IPS-11a (cell line): Measurements from ENCODE around the gene MAG.
"Not testable (repeated sequence)": the region's sequence is repeated elsewhere in the genome, so short reads cannot be mapped to it uniquely, and the experiment has no call there.

Experiments used
- H3K4me3 ChIP-seq: one replicate; pipeline ENCODE4 v1.5.1; 2013; ENCODE audit warnings: low read depth, low read length, control low read depth

The MAG gene

DNA sequence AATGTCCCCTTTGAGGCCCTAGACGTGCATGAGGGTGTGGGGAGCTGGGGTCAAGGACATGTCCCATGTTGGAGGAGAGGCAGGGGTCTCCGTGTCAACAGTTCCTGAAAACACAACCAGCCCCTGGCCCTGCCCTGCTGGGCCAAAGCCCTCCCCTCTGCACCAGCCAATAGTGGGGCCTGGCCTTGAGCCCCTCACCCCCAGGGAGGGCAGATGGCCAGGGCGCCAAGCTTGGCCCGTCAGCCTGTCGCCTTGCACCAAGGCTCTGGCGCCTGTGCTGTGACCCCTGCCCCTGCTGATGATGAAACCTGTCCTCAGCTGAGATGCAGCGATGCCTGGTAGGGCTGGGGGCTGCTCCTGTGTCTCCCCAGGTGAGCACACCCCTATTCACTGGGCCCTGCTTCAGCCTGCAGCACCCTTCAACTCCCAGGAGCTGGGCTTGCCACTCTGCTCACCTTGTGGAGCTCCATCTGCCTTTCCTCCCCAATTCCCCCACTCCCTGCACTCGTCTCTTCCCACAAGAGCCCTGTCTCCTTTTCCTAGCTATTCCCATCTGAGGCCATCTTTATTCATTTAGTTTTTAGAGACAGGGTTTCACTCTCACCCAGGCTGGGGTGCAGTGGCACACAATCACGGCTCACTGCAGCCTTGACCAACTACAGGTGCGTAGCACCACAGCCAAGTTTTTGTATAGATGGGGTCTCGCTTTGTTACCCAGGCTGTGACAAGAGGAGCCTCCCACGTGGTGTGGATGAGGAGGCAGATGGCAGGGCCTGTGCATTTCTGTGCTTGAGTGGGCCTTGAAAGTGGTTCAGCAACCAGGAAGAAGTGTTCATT, 11.8 kb upstream of the MAG start:
- H3K4me3 ChIP-seq = no peak overlapping the region

DNA sequence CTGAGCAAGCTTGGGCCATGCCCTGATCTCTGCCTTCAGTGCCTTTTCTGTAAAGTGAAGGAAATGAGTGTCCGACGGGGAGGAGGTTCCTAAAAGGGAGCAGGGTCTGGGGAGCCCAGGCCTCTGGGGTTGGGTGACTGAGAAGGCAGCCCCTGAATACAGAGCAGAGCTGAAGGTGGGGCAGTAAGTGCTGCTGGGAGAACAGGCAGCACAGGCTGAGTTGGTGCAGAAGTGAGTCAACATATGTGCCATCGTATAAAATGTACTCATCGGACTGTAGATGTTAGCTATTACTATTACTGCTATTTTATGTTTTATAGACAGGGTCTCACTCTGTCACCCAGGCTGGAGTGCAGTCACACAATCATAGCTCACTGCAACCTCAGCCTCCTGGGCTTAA, 10.7 kb upstream of the MAG start:
- H3K4me3 ChIP-seq = no peak overlapping the region

DNA sequence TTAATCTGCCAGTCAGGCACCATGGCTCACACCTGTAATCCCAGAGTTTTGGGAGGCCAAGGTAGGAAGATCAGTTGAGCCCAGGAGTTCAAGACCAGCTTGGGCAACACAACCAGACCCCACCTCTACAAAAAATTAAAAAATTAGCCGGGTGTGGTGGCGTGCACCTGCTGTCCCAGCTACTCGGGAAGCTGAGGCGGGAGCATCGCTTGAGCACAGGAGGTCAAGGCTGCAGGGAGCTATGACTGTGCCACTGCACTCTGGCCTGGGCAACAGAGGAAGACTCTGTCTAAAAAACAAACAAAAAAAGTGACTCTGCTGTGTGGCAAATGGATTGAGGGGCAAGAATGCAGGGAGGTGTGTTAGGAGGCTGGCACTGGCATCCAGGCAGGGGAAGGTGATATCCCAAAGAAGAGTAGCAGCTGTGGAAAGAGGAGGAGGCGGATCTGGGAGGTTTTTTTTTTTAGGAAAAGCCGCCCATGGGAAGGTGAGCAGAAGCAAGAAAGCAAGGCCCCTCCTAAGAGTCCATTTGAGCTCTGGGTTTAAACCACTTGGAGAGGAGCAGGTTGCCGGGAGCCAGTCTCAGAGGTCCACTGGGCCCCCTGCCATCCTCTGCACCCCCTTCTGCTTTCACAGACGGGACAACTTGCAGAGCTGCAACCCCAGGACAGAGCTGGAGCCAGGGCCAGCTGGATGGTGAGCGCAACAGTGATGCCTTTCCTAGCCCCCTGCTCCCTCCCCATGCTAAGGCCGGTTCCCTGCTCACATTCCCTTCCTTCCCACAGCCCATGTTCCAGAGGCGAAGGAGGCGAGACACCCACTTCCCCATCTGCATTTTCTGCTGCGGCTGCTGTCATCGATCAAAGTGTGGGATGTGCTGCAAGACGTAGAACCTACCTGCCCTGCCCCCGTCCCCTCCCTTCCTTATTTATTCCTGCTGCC, 7.5 kb upstream of the MAG start:
- H3K4me3 ChIP-seq = no peak overlapping the region

DNA sequence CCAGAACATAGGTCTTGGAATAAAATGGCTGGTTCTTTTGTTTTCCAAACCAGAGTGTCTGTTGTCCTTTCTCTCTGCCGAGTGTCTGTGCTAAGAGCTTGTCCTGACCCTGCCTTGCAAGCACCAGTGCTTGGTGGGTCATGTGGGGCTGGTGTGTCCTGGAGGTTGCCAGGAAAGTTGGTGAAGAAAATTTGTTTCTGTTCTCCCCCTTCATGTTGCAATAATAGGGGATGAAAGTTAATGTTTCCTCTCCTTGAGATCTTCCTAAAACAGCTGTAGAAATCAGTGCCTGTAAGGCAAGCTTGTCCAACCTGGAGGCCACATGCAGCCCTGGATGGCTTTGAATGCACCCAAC, 6.9 kb upstream of the MAG start:
- H3K4me3 ChIP-seq = no peak overlapping the region

DNA sequence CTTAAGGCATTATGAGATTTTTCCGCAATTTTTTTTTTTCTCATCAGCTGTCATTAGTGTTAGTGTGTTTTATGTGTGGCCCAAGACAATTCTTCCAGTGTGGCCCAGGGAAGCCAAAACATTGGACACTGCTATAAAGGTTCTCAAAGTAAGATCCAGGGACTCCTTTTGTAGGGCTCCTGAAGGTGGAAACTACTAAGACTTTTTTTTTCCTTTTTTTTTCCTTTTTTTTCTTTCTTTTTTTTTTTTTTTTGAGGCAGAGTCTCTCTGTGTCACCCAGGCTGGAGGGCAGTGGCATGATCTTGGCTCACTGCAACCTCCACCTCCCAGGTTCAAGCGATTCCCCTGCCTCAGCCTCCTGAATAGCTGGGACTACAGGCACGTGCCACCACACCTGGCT, 6.5 kb upstream of the MAG start:
- not testable (repeated sequence) for H3K4me3 ChIP-seq

DNA sequence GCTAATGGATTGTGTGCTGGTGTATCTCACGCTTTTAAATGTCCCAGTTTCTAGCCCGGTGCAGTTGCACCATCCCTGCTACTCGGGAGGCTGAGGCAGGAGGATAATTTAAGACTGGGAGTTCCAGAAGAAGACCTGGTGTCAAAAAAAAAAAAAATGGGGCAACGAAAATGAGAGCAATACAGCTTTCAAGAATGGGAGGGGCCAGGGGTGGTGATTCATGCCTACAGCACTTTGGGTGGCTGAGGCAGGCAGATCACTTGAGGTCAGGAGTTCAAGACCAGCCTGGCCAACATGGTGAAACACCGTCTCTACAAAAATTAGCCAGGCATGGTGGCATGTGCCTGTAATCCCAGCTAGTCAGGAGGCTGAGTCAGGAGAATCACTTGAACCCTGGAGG, 5.9 kb upstream of the MAG start:
- not testable (repeated sequence) for H3K4me3 ChIP-seq

DNA sequence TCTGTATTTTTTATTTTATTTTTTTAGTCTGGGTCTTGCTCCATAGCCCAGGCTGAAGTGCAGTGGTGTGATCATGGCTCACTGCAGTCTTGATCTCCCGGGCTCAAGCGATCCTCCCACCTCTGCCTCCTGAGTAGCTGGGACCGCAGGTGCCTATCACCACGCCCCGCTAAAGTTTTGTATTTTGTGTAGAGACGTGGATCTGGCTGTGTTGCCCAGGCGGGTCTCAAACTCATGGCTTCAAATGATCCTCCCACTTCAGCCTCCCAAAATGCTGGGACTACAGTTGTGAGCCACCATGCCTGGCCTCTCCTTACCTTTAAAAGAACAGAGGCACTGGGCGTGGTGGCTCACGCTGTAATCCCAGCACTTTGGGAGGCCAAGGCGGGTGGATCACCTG, 4.2 kb upstream of the MAG start:
- H3K4me3 ChIP-seq = no peak overlapping the region

DNA sequence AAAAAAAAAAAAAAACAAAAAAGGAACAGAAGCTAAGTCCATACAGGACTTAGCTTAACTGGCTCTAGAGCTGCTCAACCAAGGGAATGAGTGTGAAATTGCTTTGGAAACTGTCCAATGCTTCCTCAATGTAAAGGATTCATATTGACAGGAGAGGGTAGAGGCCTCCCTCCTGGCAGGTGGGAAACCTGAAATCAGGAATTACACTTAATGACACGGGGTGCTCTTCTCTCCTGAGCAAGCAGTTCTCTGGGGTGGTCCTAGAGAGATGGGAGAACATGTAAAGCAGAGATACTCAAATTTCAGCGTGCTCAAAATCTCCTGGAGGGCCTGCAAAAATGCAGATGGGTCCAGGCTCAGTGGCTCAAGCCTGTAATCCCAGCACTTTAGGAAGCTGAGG, 3.6 kb upstream of the MAG start:
- no peak overlapping the region for H3K4me3 ChIP-seq

DNA sequence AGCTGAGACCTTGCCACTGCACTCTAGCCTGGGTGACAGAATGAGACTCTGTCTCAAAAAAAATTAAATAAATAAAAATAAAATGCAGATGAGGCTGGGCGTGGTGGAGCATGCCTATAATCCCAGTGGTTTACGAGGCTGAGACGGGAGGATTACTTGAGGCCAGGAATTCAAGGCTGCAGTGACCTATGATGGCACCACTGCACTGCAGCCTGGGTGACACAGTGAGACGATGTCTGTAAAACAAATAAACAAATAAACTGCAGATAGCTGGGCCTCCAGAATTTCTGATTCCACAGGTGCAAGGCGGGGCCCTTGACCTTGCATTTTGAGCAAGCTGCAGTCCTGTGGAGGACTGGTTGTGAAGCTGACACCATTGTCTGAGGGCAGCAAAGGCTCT, 3.1 kb upstream of the MAG start:
- no peak overlapping the region for H3K4me3 ChIP-seq

DNA sequence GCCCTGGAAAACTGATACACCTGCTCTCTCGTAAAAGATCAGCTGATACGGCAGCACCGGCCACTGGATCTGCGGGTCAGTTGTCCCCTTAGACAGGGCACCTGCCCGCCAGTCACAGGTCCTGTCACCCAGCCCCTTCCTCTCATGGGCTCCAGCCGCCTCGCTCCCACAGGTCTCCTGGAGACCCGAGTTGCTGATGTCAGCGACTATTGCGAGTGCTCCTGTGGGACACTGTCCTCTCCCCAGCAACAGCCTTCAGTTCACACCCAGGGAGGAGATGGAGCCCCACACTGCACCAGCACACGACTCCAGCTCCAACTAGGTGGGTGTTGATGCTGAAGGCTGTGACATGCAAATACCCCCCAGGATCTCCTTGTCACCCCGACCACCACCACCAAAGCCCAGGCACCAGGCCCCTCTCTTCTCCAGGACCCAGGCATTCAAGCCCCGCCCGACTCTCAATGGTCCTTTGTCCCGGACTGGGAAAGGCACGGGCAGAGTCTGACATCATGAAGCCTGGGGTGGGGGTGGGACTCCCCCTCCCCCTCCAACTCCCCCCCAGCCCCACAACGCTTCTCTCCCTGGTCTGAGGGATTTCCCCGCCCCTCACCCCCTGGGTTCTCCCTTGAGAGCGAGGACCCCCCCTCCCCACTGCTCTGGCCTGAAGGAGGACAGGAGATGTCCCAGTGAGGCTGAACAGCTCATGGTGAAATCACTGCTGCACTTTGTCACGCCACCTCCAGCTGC, 1.4 kb upstream of the MAG start:
- H3K4me3 ChIP-seq = no peak overlapping the region

DNA sequence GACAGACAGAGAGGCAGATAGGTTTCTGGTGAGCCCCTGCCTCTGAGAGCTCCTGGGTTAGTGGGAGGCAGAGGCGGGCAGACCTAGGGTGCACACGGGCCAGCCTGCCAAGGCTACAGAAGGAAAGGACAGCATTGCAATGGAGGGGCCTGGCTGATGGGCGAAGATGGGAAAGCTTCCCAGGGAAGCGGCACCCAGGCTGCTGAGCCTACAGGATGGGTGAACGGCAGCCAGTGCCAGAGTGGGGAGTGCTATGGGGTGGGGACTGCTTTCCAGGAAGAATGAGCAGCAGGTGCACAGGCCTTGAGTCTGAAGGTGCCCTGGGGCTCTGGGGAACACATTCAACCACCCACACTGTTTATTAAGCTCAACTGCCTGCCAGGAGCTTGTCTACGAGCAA, 702 bp upstream of the MAG start:
- H3K4me3 ChIP-seq = no peak overlapping the region

DNA sequence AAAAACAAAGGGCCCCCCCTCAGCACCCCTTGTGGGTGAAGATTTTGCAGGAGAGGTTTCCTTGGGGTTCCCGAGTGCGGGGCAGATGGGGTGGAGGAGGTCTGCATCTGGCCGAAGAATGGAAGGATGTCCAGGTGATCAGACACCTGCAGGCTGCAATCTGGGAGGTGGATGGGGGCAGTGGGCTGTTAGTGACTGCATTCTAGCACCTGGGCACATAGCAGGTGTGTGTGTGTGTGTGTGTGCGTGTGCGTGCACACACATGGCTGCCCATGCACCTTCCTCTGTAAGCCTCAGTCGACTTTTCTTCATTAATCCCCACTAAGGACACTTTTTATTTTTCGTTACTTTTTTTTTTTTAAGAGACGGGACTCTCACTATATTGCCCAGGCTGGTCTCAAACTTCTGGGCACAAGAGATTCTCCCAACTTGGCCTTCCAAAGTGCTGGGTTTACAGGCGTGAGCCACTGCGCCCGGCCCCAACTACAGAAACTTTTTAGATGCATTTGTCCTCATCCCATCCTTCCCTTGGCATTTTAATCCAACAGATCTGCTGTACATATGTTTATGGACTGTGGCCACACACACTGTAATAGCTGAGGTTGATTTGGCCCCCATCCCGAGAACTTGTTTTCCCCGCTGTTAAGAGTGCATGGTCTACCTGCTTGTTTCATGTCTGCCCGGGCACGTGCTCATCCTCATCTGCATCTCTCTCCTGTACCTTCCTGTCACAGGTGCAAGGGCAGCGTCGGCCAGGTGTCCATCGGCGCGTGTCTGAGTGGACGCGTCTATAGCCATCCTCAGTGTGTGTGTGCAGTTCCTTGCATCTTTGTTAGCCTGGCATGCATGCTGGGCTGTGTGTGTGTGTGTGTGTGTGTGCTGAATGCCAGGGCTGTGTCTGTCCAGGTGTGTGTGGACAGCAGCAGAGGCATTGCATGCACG, 731 bp downstream of the MAG start:
- no peak overlapping the region for H3K4me3 ChIP-seq

DNA sequence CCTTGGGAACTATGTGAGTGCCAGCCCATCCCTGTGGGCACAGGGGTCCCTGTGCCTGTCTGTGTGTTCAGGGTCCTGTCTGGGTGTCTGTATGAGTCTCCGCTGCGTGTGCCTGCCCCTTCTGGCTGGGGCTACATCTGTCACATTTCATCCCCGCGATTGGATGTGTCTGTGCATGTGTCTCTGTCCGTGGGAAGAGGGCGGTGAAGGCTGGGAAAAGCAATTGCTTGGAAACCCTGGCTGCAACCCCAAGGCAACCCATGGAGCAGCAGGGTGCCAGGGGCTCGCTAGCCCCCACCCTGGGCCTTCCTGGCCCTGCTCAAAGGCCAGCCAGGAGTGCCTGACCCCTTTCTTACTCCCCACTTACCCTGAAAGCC, 1.4 kb downstream of the MAG start:
- H3K4me3 ChIP-seq = no peak overlapping the region

DNA sequence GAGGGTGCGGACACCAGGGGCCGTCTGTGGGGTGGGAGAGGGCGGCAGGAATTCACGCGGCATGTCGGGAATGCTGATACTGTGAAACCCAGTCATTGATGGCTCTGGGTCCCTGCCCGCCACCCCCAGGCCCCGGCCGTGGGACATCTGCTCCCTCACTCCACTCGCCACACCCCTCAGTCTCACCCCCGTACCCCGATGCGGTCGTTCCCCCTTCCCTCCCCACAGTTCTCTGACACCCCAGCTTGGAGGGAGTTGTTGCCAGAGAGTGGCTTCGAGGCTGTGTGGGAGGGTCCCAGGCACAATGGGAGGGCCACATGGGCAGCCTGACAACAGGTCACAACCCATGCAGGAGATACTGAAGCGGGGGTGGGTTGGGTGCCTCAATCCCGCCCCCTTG, 1.8 kb downstream of the MAG start:
- no peak overlapping the region for H3K4me3 ChIP-seq

DNA sequence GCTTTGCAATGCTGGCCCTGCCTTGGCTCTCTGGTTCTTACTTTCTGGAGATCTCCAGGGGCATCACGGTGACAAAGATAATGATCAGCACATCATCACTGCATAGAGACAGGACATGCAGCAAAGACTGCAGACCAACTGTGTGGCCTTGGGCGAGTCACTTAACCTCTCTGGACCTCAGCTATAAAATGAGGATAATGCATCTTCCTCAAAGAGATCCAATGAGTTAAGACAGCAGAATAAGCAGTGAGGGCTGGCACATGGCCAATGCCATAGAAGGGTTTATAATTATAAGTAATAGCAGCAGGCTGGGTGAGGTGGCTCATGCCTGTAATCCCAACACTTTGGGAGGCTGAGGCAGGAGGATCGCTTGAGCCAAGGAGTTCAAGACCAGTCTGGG, 2.4 kb downstream of the MAG start:
- no peak overlapping the region for H3K4me3 ChIP-seq

DNA sequence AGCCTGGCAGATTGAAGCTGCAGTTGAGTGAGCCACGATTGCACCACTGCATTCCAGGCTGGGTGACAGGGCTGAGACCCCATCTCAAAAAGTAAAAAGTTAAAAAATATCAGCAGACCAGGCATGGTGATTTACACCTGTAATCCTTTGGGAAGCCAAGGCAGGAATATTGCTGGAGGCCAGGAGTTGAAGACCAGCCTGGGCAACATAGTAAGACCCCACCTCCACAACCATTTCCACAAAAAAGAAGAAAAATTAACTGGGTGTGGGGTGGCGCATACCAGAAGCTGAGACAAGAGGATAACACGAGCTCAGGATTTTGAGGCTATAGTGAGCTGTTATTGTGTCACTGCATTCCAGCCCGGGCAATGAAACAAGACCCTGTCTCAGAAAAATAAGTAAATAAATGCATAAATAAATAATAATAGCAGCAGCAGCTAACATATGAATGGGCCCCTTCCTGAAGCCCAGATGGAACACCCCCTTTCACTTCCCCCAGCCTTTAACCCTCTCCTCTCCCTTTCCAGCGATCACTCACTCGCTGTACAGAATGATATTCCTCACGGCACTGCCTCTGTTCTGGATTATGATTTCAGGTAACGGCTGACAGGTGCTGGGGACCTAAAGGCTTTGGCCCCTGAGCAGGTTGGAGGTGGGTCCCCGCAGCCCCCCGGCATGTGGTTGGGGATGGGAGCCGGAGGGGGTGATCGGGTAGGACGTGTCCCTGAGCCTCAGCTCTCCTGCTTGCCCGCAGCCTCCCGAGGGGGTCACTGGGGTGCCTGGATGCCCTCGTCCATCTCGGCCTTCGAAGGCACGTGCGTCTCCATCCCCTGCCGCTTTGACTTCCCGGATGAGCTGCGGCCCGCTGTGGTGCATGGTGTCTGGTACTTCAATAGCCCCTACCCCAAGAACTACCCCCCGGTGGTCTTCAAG, 3.2 kb downstream of the MAG start:
- no peak overlapping the region for H3K4me3 ChIP-seq

DNA sequence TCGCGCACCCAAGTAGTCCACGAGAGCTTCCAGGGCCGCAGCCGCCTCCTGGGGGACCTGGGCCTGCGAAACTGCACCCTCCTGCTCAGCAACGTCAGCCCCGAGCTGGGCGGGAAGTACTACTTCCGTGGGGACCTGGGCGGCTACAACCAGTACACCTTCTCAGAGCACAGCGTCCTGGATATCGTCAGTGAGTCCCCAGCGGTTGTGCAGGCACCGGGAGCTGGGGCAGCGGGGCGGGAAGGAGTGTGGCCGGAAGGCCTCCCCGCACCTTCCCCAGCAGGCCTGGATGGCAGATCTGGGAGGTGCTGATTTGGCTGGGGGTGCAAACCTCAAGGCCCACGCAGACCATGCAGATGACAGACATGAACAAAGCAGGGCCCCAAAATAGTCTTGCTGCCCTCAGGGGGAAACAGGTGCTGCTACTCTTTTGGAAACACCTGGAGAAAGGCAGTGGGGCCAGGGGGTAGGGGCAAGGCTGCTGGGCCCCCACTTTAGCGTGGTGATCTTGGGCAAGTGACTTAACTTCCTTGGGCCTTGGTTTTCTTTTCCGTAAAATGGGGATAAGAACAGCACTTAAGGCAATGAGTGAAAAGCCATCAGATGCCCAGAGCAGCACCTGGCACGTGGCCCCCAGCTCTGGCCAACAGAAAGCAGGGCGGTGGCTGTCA, 4.0 kb downstream of the MAG start:
- H3K4me3 ChIP-seq = no peak overlapping the region

DNA sequence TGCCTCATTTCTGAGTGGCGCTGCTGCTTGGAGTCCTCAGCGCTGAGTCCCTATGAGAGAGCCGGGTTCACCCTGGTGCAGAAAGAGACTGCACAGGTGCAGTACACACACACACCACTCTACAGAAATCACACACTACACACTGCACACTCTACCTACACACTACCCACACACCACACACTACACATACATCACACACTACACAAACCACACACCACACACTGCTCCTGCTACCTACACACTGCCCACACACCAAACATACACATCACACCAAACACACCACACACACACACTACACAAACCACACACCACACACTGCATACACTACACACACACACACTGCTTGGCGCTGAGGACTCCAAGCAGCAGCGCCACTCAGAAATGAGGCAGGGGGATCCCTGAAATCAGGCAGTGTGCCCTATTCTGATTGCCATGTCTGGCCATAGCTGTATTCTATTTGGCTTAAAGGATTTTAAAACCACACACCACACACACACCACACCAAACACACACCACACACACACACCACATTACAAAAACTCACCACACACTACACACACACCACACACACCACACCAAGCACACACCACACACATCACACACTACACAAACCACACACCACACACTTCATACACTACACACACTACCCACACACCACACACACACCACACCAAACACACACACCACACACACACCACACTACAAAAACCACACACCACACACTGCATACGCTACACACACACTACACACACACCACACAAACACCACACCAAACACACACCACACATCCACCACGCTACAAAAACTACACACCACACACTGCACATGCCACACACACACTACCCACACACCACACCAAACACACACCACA, 4.9 kb downstream of the MAG start:
- H3K4me3 ChIP-seq = no peak overlapping the region
